NT2/D1 (cell line): Measurements from ENCODE around the gene PPP5C.

Experiments
- SUZ12 ChIP-seq: IDR thresholded peaks from 2 replicates; pipeline ENCODE4 v1.6.1; 2011; ENCODE audit not compliant: insufficient read length, insufficient read depth; ENCODE audit errors: extremely low read depth
- YY1 ChIP-seq: IDR thresholded peaks from 2 replicates; pipeline ENCODE4 v1.6.1; 2011; ENCODE audit not compliant: insufficient read length, insufficient read depth
- ZNF274 ChIP-seq: IDR thresholded peaks from 2 replicates; pipeline ENCODE4 v1.6.1; 2011; ENCODE audit warnings: mild to moderate bottlenecking, low read depth, low read length

GRCh38 chr19:46319613-46320012 lies 27.3 kb upstream of the PPP5C start:
- TF ChIP-seq SUZ12 (no peak), ZNF274 (no peak), YY1 (no peak)
